Activated naive CD8-positive, alpha-beta T cell treated with anti-CD3 and anti-CD28 coated beads, Interleukin-2, amount 50 U/mL, for 24 hours (primary cell): ENCODE results near the gene MSI2.

ENCODE experiments used
- ATAC-seq: fragments of 150-1000 bp; cut with Tn5 transposase; one replicate; pipeline ENCODE4 v1.10.0; 2021
- DNase-seq: peaks from one replicate; pipeline ENCODE4 v3.0.0; 2021
- H3K27ac Mint-ChIP-seq: one replicate; pipeline ENCODE4 v1.8.0; 2021; ENCODE audit warnings: mild to moderate bottlenecking, mixed read lengths
- H3K27me3 Mint-ChIP-seq: one replicate; pipeline ENCODE4 v1.8.0; 2021; ENCODE audit warnings: mixed read lengths
- H3K36me3 Mint-ChIP-seq: one replicate; pipeline ENCODE4 v1.8.0; 2021; ENCODE audit warnings: low read depth, mixed read lengths
- H3K4me1 Mint-ChIP-seq: one replicate; pipeline ENCODE4 v1.8.0; 2021; ENCODE audit warnings: mixed read lengths
- H3K4me3 Mint-ChIP-seq: one replicate; pipeline ENCODE4 v1.8.0; 2021; ENCODE audit warnings: mild to moderate bottlenecking, moderate library complexity, mixed read lengths
- H3K9me3 Mint-ChIP-seq: one replicate; pipeline ENCODE4 v1.8.0; 2021; ENCODE audit warnings: mixed read lengths

Gene MSI2

DNA sequence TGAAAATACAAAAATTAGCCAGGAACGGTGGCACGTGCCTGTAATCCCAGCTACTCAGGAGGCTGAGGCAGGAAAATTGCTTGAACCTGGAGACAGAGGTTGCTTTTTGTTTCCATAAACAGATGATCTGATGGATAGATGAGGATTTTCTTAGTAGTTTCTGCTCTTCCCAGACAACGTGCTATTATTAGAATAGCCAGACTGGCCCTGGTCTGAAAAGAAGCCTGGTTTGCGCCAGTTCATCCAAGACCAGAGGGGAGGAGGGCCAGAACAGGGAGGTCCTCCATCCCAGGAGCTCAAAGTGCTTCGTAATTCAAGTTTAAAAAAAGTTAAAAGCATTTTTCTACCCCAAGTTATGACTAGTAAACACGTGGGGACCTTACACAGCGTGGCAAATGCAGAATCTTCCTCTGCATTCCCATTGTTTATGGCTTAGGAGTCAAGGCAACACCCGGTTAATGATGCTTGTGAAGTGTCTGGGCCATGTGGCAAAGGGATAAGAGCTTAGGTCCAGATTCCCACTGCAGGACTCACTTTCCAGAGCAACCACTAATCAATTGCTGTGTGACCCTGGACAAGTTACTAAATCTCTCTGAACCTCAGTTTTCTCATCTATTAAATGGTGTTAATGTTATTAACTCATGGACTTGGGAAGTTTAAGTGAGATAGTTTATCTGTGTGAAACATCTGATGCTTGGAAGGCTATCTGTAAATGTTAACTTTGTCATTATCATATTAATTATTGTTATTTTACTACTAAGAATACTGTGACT, 283.4 kb downstream of the MSI2 start:
- peaks cover 29% of the 10 kb centered on the region for H3K4me1 Mint-ChIP-seq
- no peaks in the 10 kb centered on the region for H3K27me3 Mint-ChIP-seq
- ATAC-seq, result no peak

DNA sequence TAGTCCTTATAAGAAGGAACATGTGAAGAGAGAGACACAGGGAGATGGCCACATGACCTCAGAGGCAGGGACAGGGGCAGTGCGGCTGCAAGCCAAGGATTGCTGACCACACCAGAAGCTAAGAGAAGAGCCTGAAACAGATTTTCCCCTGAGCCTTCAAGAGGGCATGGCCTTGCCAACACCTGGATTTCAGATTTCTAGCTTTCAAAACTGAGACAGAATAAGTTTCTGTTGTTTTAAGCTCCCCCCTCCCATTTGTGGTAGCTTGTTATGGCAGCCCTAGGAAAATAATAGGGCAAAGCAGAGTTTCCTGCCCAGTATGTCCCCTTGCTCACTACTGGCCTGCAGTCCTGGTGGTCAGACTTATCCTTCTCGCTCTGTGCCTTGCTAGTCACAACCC, 284.3 kb downstream of the MSI2 start:
- no peak overlapping the region for H3K4me3 Mint-ChIP-seq
- DNase-seq (no peak), ATAC-seq (no peak)
- no peaks in the 10 kb centered on the region for H3K36me3 Mint-ChIP-seq
- H3K9me3 Mint-ChIP-seq, result no peaks in the 10 kb centered on the region
- H3K27me3 Mint-ChIP-seq, result no peaks in the 10 kb centered on the region
- no peak overlapping the region for H3K27ac Mint-ChIP-seq
- H3K4me1 Mint-ChIP-seq, result peaks cover 31% of the 10 kb centered on the region

More for the DNA sequence above, 283.4 kb downstream of the MSI2 start:
- no peak overlapping the region for H3K4me3 Mint-ChIP-seq
- no peaks in the 10 kb centered on the region for H3K36me3 Mint-ChIP-seq
- H3K9me3 Mint-ChIP-seq, result no peaks in the 10 kb centered on the region
- no peak for DNase-seq
- H3K27ac Mint-ChIP-seq, result no peak overlapping the region

GRCh38 chr17:57541049-57541448, 284.7 kb downstream of the MSI2 start:
- Mint-ChIP-seq H3K27ac (no peak overlapping the region), H3K36me3 (no peaks in the 10 kb centered on the region), H3K27me3 (no peaks in the 10 kb centered on the region), H3K4me3 (no peak overlapping the region), H3K9me3 (no peaks in the 10 kb centered on the region), H3K4me1 (peaks cover 30% of the 10 kb centered on the region)
- DNase-seq (no peak), ATAC-seq (no peak)

GRCh38 chr17:57541472-57542394, 285.4 kb downstream of the MSI2 start:
- peaks cover 30% of the 10 kb centered on the region for H3K4me1 Mint-ChIP-seq
- H3K27me3 Mint-ChIP-seq, result no peaks in the 10 kb centered on the region
- H3K4me3 Mint-ChIP-seq, result no peak overlapping the region
- DNase-seq, result no peak
- no peak for ATAC-seq
- no peak overlapping the region for H3K27ac Mint-ChIP-seq
- H3K36me3 Mint-ChIP-seq, result no peaks in the 10 kb centered on the region
- H3K9me3 Mint-ChIP-seq, result no peaks in the 10 kb centered on the region

GRCh38 chr17:57542510-57542909, 286.2 kb downstream of the MSI2 start:
- Mint-ChIP-seq H3K27me3 (no peaks in the 10 kb centered on the region), H3K4me1 (peaks cover 32% of the 10 kb centered on the region), H3K27ac (no peak overlapping the region), H3K36me3 (no peaks in the 10 kb centered on the region), H3K4me3 (no peak overlapping the region), H3K9me3 (no peaks in the 10 kb centered on the region)
- ATAC-seq, result no peak
- DNase-seq, result no peak

GRCh38 chr17:57543230-57543629, 286.9 kb downstream of the MSI2 start:
- no peaks in the 10 kb centered on the region for H3K27me3 Mint-ChIP-seq
- H3K4me3 Mint-ChIP-seq, result no peak overlapping the region
- no peak for DNase-seq
- H3K36me3 Mint-ChIP-seq, result no peaks in the 10 kb centered on the region
- no peaks in the 10 kb centered on the region for H3K9me3 Mint-ChIP-seq
- H3K27ac Mint-ChIP-seq, result no peak overlapping the region
- peaks cover 32% of the 10 kb centered on the region for H3K4me1 Mint-ChIP-seq
- ATAC-seq, result no peak

GRCh38 chr17:57544401-57544800, 288.1 kb downstream of the MSI2 start:
- Mint-ChIP-seq H3K27me3 (no peaks in the 10 kb centered on the region), H3K4me1 (peaks cover 30% of the 10 kb centered on the region), H3K4me3 (no peak overlapping the region), H3K27ac (no peak overlapping the region), H3K36me3 (no peaks in the 10 kb centered on the region), H3K9me3 (no peaks in the 10 kb centered on the region)
- DNase-seq (no peak), ATAC-seq (no peak)

DNA sequence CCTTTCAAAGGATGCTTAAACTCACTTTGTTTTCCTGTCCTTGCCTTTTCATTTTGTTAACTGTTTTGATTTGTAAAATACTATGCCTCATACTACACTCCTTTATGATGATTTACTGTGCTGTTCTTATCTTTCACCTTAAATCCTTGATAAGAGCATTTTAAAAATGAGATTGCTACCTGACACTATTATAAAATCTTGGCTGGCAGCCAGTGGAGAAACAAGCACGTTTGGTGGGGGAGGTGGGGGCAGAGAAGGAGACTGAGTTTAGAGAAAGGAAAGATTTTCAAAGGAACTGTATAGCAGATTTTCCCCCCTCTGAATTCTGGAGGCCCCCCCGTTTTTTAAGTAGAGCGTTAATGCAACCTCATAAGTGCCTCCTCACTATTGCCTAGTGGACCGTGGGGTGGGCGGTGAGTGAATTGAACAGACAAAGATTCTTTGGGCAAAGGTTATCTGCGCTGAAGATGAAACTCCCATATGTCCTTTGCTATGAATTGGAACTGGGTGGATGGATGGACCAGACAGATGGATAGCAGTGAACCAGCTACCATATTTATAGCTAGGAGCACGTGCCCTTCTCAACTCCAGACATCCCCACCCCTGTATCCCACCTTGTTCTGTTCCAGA, 288.6 kb downstream of the MSI2 start:
- DNase-seq (no peak), ATAC-seq (no peak)
- H3K27ac Mint-ChIP-seq, result no peak overlapping the region
- no peaks in the 10 kb centered on the region for H3K9me3 Mint-ChIP-seq
- peaks cover 33% of the 10 kb centered on the region for H3K4me1 Mint-ChIP-seq
- no peak overlapping the region for H3K4me3 Mint-ChIP-seq
- H3K36me3 Mint-ChIP-seq, result no peaks in the 10 kb centered on the region
- H3K27me3 Mint-ChIP-seq, result no peaks in the 10 kb centered on the region

GRCh38 chr17:57545731-57546342, 289.5 kb downstream of the MSI2 start:
- no peaks in the 10 kb centered on the region for H3K27me3 Mint-ChIP-seq
- H3K4me1 Mint-ChIP-seq, result peaks cover 37% of the 10 kb centered on the region
- ATAC-seq, result no peak
- H3K27ac Mint-ChIP-seq, result no peak overlapping the region
- H3K4me3 Mint-ChIP-seq, result no peak overlapping the region
- no peaks in the 10 kb centered on the region for H3K9me3 Mint-ChIP-seq
- no peaks in the 10 kb centered on the region for H3K36me3 Mint-ChIP-seq
- no peak for DNase-seq

GRCh38 chr17:57548421-57549410, 292.4 kb downstream of the MSI2 start:
- no peaks in the 10 kb centered on the region for H3K9me3 Mint-ChIP-seq

GRCh38 chr17:57549468-57549867, 293.1 kb downstream of the MSI2 start:
- no peaks in the 10 kb centered on the region for H3K36me3 Mint-ChIP-seq
- peaks cover 59% of the 10 kb centered on the region for H3K4me1 Mint-ChIP-seq
- no peak overlapping the region for H3K27ac Mint-ChIP-seq
- H3K4me3 Mint-ChIP-seq, result no peak overlapping the region
- DNase-seq (no peak), ATAC-seq (no peak)
- no peaks in the 10 kb centered on the region for H3K27me3 Mint-ChIP-seq
- H3K9me3 Mint-ChIP-seq, result no peaks in the 10 kb centered on the region

More at GRCh38 chr17:57548421-57549410, 292.4 kb downstream of the MSI2 start:
- Mint-ChIP-seq H3K36me3 (no peaks in the 10 kb centered on the region), H3K4me1 (peaks cover 60% of the 10 kb centered on the region), H3K27ac (no peak overlapping the region), H3K4me3 (no peak overlapping the region), H3K27me3 (no peaks in the 10 kb centered on the region)
- no peak for ATAC-seq
- no peak for DNase-seq

GRCh38 chr17:57550016-57550415, 293.7 kb downstream of the MSI2 start:
- no peak for ATAC-seq
- no peaks in the 10 kb centered on the region for H3K27me3 Mint-ChIP-seq
- no peaks in the 10 kb centered on the region for H3K9me3 Mint-ChIP-seq
- H3K4me3 Mint-ChIP-seq, result no peak overlapping the region
- H3K27ac Mint-ChIP-seq, result no peak overlapping the region
- DNase-seq, result no peak
- peaks cover 58% of the 10 kb centered on the region for H3K4me1 Mint-ChIP-seq
- H3K36me3 Mint-ChIP-seq, result no peaks in the 10 kb centered on the region

GRCh38 chr17:57550668-57551315, 294.5 kb downstream of the MSI2 start:
- no peaks in the 10 kb centered on the region for H3K27me3 Mint-ChIP-seq
- DNase-seq (no peak), ATAC-seq (no peak)
- no peaks in the 10 kb centered on the region for H3K36me3 Mint-ChIP-seq
- H3K9me3 Mint-ChIP-seq, result no peaks in the 10 kb centered on the region
- H3K27ac Mint-ChIP-seq, result no peak overlapping the region
- no peak overlapping the region for H3K4me3 Mint-ChIP-seq
- peaks cover 61% of the 10 kb centered on the region for H3K4me1 Mint-ChIP-seq
